GM12891 (cell line): ENCODE results near the gene MAP3K3.

ENCODE experiments used
- DNase-seq: peaks from one replicate; pipeline ENCODE4 v3.0.0; 2011; ENCODE audit warnings: low spot score; ENCODE audit not compliant: insufficient read length
- FAIRE-seq: peaks from 2 replicates; lab custom pipeline; 2011; peaks lifted over from hg19 to GRCh38; lab: Jason Lieb, UNC
- PAX5 ChIP-seq: IDR thresholded peaks from 2 replicates; pipeline ENCODE4 v1.6.1; 2011; ENCODE audit warnings: low read length, moderate library complexity, mild to moderate bottlenecking; ENCODE audit not compliant: insufficient read depth, severe bottlenecking
- POLR2A ChIP-seq: IDR thresholded peaks from 2 replicates; pipeline ENCODE4 v1.6.1; 2011; ENCODE audit warnings: low read depth, low read length, control low read depth
- POLR2AphosphoS5 ChIP-seq: IDR thresholded peaks from 2 replicates; pipeline ENCODE4 v1.6.1; 2011; ENCODE audit warnings: low read depth, low read length, control low read depth
- POU2F2 ChIP-seq: IDR thresholded peaks from 2 replicates; pipeline ENCODE4 v1.6.1; 2011; ENCODE audit warnings: low read depth, mild to moderate bottlenecking, control low read depth, low read length, moderate library complexity
- SPI1 ChIP-seq: IDR thresholded peaks from 2 replicates; pipeline ENCODE4 v1.6.1; 2011; ENCODE audit warnings: low read depth, low read length, control low read depth
- TAF1 ChIP-seq: IDR thresholded peaks from 2 replicates; pipeline ENCODE4 v1.6.1; 2011; ENCODE audit warnings: low read depth, low read length, control low read depth

Gene MAP3K3

GRCh38 chr17:63688396-63689020, 66.3 kb downstream of the MAP3K3 start:
- no peak for TF ChIP-seq POLR2AphosphoS5
- TF ChIP-seq TAF1, result no peak
- no peak for TF ChIP-seq POLR2A
- no peak for TF ChIP-seq SPI1
- no peak for TF ChIP-seq PAX5
- no peak for TF ChIP-seq POU2F2
- FAIRE-seq (no peak), DNase-seq (no peak)

- FAIRE-seq (no peak), DNase-seq (no peak)
- TF ChIP-seq PAX5 (no peak), SPI1 (no peak), POLR2AphosphoS5 (no peak), TAF1 (no peak), POLR2A (no peak), POU2F2 (no peak)
These were observed 67.3 kb downstream of the MAP3K3 start for GRCh38 chr17:63689479-63689878.

GRCh38 chr17:63692195-63692816, 70.1 kb downstream of the MAP3K3 start:
- DNase-seq (no peak), FAIRE-seq (no peak)
- TF ChIP-seq POU2F2 (no peak), POLR2A (no peak), POLR2AphosphoS5 (no peak), TAF1 (no peak), PAX5 (no peak), SPI1 (no peak)

GRCh38 chr17:63693411-63694113, 71.3 kb downstream of the MAP3K3 start:
- no peak for FAIRE-seq
- TF ChIP-seq POLR2AphosphoS5 (peak; percentile 54; the same call in 1 of the 2 replicates), PAX5 (no peak)
- DNase-seq, result no peak

- FAIRE-seq, result peak; percentile 80
- no peak for TF ChIP-seq PAX5
- no peak for TF ChIP-seq POU2F2
- TF ChIP-seq POLR2A, result peak; percentile 42; the same call in 1 of the 2 replicates
- no peak for TF ChIP-seq TAF1
- 0 out of 2 replicates have a peak, but pooled peaks have one; percentile 43 for TF ChIP-seq POLR2AphosphoS5
- no peak for TF ChIP-seq SPI1
- DNase-seq, result no peak
These were observed 72.2 kb downstream of the MAP3K3 start for GRCh38 chr17:63694229-63694949.

GRCh38 chr17:63694950-63695773, 72.9 kb downstream of the MAP3K3 start:
- TF ChIP-seq SPI1, result peak; percentile 30; the same call in 1 of the 2 replicates
- peak; percentile 68 for TF ChIP-seq POLR2A
- no peak; the same call in 1 of the 2 replicates for TF ChIP-seq TAF1
- TF ChIP-seq POLR2AphosphoS5, result peak; percentile 48; the same call in 1 of the 2 replicates
- no peak for TF ChIP-seq PAX5
- TF ChIP-seq POU2F2, result peak; percentile 15; the same call in 1 of the 2 replicates
- no peak for DNase-seq
- peak; percentile 65 for FAIRE-seq

GRCh38 chr17:63695889-63696288, 73.7 kb downstream of the MAP3K3 start:
- DNase-seq (no peak), FAIRE-seq (no peak)
- TF ChIP-seq SPI1, result no peak
- peak; percentile 57 for TF ChIP-seq POU2F2

GRCh38 chr17:63696381-63696961, 74.3 kb downstream of the MAP3K3 start:
- DNase-seq (no peak), FAIRE-seq (peak; percentile 95)
- no peak; the same call in 1 of the 2 replicates for TF ChIP-seq POLR2A
- TF ChIP-seq POU2F2, result peak; percentile 62; the same call in 1 of the 2 replicates
- TF ChIP-seq TAF1, result no peak
- TF ChIP-seq PAX5, result no peak
- TF ChIP-seq SPI1, result no peak
- TF ChIP-seq POLR2AphosphoS5, result 0 out of 2 replicates have a peak, but pooled peaks have one; percentile 24
